GM12801 (cell line): ENCODE data around the gene WDR45B.

Experiments used
- TF ChIP-seq, protein P1 (sequence below): IDR thresholded peaks from one replicate; pipeline ENCODE4 v1.5.1; 2011; ENCODE audit warnings: control low read depth; ENCODE audit not compliant: insufficient read length; ENCODE audit errors: extremely low read depth

WDR45B gene

DNA sequence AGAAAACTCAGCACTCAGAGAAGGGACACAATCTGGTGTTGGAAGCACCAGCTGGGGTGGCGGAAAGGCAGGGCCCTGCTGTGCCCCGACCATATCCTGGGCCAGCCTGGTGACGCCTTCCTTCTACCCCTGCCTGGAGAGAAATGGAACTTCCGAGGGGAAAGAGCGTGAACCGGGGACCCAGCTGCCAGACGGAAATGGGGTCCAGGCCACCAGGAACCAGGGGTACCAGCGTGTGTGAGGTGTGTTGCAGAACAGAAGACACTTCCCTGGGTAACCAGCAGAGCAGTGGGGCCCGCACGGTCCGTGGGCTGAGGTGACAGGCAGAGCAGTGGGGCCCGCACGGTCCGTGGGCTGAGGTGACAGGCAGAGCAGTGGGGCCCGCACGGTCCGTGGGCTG is 43.5 kb upstream of the WDR45B start:
- TF ChIP-seq, protein P1, sequence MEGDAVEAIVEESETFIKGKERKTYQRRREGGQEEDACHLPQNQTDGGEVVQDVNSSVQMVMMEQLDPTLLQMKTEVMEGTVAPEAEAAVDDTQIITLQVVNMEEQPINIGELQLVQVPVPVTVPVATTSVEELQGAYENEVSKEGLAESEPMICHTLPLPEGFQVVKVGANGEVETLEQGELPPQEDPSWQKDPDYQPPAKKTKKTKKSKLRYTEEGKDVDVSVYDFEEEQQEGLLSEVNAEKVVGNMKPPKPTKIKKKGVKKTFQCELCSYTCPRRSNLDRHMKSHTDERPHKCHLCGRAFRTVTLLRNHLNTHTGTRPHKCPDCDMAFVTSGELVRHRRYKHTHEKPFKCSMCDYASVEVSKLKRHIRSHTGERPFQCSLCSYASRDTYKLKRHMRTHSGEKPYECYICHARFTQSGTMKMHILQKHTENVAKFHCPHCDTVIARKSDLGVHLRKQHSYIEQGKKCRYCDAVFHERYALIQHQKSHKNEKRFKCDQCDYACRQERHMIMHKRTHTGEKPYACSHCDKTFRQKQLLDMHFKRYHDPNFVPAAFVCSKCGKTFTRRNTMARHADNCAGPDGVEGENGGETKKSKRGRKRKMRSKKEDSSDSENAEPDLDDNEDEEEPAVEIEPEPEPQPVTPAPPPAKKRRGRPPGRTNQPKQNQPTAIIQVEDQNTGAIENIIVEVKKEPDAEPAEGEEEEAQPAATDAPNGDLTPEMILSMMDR, result no peak

DNA sequence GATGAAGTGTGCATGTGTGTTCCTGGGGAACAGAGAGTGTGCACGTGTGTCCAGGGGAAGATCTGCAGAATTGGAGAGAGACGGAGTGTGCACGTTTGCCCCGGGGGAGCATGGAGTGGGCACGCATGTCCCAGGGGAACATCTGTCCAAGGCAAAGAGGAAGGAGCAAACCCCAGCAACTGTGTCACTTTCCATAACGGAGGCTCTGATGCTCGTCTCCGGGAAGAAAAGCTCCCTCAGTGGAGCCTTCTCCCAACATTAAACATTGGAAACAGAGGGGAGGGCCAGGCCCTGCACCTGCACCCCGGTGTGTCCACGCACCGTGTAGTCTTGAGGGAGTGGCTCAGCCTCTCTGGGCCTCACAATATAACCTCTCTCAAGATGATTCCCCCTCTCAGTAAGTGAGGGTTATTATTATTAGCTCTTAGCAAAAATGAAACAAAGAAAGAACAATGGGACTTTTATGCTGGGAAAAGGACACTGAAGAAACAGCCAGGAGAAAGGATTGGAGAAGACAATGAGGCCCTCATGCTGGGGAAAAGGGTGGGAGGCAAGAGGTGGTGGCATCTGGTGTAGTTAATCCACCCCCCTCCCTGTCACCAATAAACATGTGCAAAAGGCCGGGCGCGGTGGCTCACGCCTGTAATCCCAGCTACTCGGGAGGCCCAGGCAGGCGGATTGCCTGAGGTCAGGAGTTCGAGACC is 42.7 kb upstream of the WDR45B start:
- TF ChIP-seq, protein P1, result no peak

DNA sequence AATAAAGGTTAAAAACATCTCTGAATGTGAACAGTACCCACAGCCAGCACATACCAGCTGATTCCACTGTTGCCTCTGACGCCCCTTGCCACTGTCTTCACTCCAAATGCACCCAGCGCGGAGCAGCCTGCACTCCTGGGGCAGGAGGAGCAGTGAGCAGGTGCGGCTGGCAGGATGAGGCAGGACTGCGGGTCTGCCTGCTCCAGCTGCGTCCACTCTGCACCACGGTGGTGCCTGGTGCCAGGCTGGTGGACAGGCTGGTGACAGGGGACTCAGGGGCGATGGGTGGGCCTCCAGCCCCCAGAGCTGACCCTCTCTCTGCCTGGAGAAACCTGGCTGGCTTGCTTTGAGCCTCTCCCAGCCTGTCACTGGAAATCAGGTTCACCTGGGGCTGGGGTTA is 40.8 kb upstream of the WDR45B start:
- TF ChIP-seq, protein P1, result no peak

DNA sequence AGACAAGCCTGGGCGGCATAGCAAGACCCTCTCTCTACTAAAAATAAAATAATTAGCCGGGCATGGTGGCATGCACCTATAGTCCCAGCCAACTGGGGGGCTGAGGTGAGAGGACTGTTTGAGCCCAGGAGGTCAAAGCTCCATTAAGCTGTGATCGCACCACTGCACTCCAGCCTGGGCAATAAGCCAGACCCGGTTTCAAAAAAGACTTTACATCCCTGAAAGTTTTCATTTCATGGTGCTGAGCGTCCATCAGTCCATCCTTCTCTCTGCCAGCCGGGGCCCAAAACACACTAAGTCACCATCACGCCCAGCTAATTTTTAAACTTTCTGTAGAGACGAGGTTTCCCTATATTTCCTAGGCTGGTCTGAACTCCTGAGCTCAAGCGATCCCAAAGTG is 39.6 kb upstream of the WDR45B start:
- TF ChIP-seq, protein P1, result no peak

DNA sequence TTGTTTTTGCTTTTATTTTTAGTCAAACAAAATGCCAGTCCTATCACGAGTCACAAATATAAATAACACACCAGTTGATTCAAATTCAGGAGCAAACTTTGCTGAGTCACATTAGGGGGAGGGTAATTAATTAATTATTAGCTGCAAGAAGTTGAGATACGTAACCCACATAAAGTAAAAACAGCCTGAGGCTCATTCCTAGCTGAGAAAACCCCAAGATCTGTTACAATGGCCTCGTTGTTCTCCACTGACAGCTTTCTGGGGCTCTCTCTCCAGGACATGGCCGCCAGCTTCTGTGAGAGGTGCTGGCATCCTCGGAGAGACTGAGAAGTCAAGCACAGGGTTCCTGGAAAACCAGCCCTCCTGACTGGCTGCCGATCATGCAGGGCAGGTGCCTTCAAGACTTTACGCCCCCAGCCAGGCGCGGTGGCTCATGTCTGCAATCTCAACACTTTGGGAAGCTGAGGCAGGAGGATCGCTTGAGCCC is 39.2 kb upstream of the WDR45B start:
- TF ChIP-seq, protein P1, result no peak

DNA sequence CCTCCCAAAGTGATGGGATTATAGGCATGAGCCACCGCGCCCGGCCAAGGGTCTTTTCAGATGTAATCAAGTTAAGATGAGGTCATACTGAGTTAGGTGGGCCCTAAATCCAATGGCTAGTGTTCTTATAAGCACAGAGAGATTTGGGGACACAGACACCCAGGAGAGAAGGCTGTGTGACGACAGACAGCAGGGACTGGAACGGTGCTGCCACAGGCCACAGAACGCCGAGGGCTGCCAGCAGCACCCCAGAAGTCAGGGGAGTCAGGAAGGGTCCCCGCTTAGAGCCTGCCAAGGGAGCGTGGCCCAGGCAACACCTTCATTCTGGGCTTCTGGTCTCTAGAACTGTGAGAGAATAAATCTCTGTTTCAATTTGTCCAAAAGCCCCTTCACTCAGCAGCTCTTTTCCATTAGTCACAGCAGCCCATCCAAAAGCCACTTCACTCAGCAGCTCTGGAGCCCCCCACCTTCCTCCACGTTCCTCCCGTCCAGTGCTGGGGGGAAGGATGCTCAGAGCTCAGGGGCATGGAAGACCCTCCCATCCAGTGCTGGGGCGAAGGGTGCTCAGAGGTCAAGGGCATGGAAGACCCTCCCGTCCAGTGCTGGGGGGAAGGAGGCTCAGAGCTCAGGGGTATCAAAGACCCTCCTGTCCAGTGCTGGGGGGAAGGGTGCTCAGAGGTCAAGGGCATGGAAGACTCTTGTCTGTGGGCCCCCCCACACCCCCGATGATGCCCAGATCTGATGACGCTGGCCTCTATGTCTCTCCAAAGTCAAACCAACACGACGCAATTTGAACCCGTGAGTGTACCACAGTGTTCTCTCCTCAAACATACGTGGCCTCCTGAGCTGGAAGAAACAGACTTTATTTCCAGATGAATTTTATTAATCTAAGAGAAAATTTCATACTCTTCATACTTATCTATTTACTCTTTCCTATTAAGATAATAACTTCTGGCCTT is 38.4 kb upstream of the WDR45B start:
- TF ChIP-seq, protein P1, result no peak

DNA sequence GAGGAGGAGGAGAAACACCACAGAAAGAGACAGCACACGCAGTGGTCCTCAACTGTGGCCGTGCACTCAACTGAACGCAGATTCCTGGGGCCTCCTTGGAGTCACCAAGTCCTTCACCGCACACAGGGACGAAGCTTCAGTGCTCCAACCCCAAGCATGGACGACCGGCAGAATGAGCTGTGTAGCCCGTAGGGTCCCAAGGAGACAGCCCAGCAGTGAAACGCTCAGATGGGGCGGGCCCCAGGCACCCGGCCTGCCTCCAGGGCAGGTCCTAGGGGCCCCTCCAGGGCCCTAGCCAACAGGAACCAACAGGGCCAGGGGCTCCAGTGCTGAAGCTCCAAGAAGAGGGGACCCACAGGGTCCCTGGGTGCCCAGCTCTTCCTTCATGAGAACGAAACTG is 37.0 kb upstream of the WDR45B start:
- TF ChIP-seq, protein P1, result no peak
